Epithelial cell of esophagus (primary cell): ENCODE data around the gene GLG1.
"Not testable (repeated sequence)": the region's sequence is repeated elsewhere in the genome, so short reads cannot be mapped to it uniquely, and the experiment has no call there.

Source experiments
- DNase-seq: peaks from one replicate; pipeline ENCODE4 v3.0.0; 2010; ENCODE audit warnings: low read depth
- H3K4me3 ChIP-seq: 2 replicates; pipeline ENCODE4 v1.5.1; 2011; ENCODE audit warnings: mild to moderate bottlenecking, low read length, control low read depth

Gene GLG1

GRCh38 chr16:74412775-74413390 is 194.0 kb downstream of the GLG1 start:
- H3K4me3 ChIP-seq, DNase-seq: not testable (repeated sequence)

GRCh38 chr16:74412138-74412774 is 194.7 kb downstream of the GLG1 start:
- not testable (repeated sequence) for DNase-seq, H3K4me3 ChIP-seq

- not testable (repeated sequence) for DNase-seq, H3K4me3 ChIP-seq
Observed at GRCh38 chr16:74410981-74411380, 195.9 kb downstream of the GLG1 start.

- not testable (repeated sequence) for DNase-seq, H3K4me3 ChIP-seq
Observed at GRCh38 chr16:74410057-74410957, 196.6 kb downstream of the GLG1 start.

- not testable (repeated sequence) for DNase-seq, H3K4me3 ChIP-seq
Observed at GRCh38 chr16:74409185-74409981, 197.5 kb downstream of the GLG1 start.

- H3K4me3 ChIP-seq, DNase-seq: not testable (repeated sequence)
Observed at GRCh38 chr16:74407362-74407705, 199.6 kb downstream of the GLG1 start.

GRCh38 chr16:74406600-74407361 is 200.1 kb downstream of the GLG1 start:
- DNase-seq, H3K4me3 ChIP-seq: not testable (repeated sequence)

- H3K4me3 ChIP-seq, DNase-seq: not testable (repeated sequence)
Observed at GRCh38 chr16:74404148-74404933, 202.6 kb downstream of the GLG1 start.

- not testable (repeated sequence) for H3K4me3 ChIP-seq
Observed at GRCh38 chr16:74400238-74400637, 206.7 kb downstream of the GLG1 start.

GRCh38 chr16:74398212-74398895 is 208.6 kb downstream of the GLG1 start:
- not testable (repeated sequence) for DNase-seq, H3K4me3 ChIP-seq

More at GRCh38 chr16:74400238-74400637, 206.7 kb downstream of the GLG1 start:
- DNase-seq, result not testable (repeated sequence)
